SK-N-SH (cell line): ENCODE data around the gene MCM3AP. TPM values are rescaled to one million over a fixed set of nuclear protein-coding genes. Genes with fewer than 3 reads are reported as not detected.

Experiments used
- CTCF ChIA-PET: fragments of 300-600, 350-600 bp; formaldehyde crosslinking; extraction: SDS; loops from one replicate; lab custom pipeline; 2021; lab: Yijun Ruan, JAX
- POLR2A ChIA-PET: fragments of 350-600 bp; sonication (Branson Sonifier 250); formaldehyde crosslinking; extraction: SDS; loops from one replicate; lab custom pipeline; 2020; ENCODE audit warnings: antibody characterized with exemption, inconsistent platforms; lab: Yijun Ruan, JAX
- DNase-seq: peaks from one replicate; pipeline ENCODE4 v3.0.0; 2012
- H2AFZ ChIP-seq: fragments of 200-600 bp; sonication (generic); 2 replicates; pipeline ENCODE4 v1.8.1; 2016; ENCODE audit warnings: antibody characterized with exemption, mild to moderate bottlenecking, low read depth
- H3F3A ChIP-seq: fragments of 200-600 bp; sonication (generic); replicated peaks from 2 replicates; pipeline ENCODE3; 2016; ENCODE audit warnings: antibody characterized with exemption, mild to moderate bottlenecking; ENCODE audit not compliant: insufficient read depth
- H3K27ac ChIP-seq, 2 experiments: fragments of 200-500 bp in 1 of 2; fragments of 200-600 bp in 1 of 2; sonication (Bioruptor generic) in 1 of 2; sonication (generic), shearing (Covaris generic) in 1 of 2; 2 replicates each; pipeline versions ENCODE4 v1.5.1 to v1.6.1; 2014 to 2016; ENCODE audit warnings: low read depth in 2 of 2, inconsistent platforms in 1 of 2, low read length in 1 of 2, mild to moderate bottlenecking in 1 of 2, mixed read lengths in 1 of 2
- H3K27me3 ChIP-seq: fragments of 200-600 bp; sonication (generic), shearing (Covaris generic); 2 replicates; pipeline ENCODE4 v1.6.1; 2016; ENCODE audit warnings: mixed run types; ENCODE audit not compliant: insufficient read depth
- H3K36me3 ChIP-seq, 2 experiments: fragments of 200-500 bp in 1 of 2; fragments of 200-600 bp in 1 of 2; sonication (Bioruptor generic) in 1 of 2; sonication (generic) in 1 of 2; replicated peaks in 1 of 2; 2 replicates each; pipeline versions ENCODE3 to v1.5.1; 2014 to 2016; ENCODE audit warnings: low read length in 1 of 2, mild to moderate bottlenecking in 1 of 2; ENCODE audit not compliant: insufficient read depth in 2 of 2, control insufficient read depth in 1 of 2
- H3K4me1 ChIP-seq, 2 experiments: fragments of 200-500 bp in 1 of 2; fragments of 200-600 bp in 1 of 2; sonication (Bioruptor generic) in 1 of 2; sonication (generic), shearing (Covaris generic) in 1 of 2; 2 replicates each; pipeline versions ENCODE4 v1.5.1 to v1.6.1; 2014 to 2016; ENCODE audit warnings: low read depth in 1 of 2, low read length in 1 of 2, mixed run types in 1 of 2; ENCODE audit not compliant: insufficient read depth in 2 of 2, control insufficient read depth in 1 of 2
- H3K4me2 ChIP-seq: fragments of 200-600 bp; sonication (generic), shearing (Covaris generic); 2 replicates; pipeline ENCODE4 v1.6.1; 2017; ENCODE audit warnings: mixed run types
- H3K4me3 ChIP-seq, 2 experiments: fragments of 200-500 bp in 1 of 2; fragments of 200-600 bp in 1 of 2; sonication (Bioruptor generic) in 1 of 2; sonication (generic), shearing (Covaris generic) in 1 of 2; 2 replicates each; pipeline versions ENCODE4 v1.5.1 to v1.8.1; 2014 to 2016; ENCODE audit warnings: low read depth in 2 of 2, inconsistent platforms in 1 of 2, low read length in 1 of 2, mild to moderate bottlenecking in 1 of 2, mixed read lengths in 1 of 2, moderate library complexity in 1 of 2
- H3K79me2 ChIP-seq: fragments of 200-600 bp; sonication (generic); 2 replicates; pipeline ENCODE4 v1.8.1; 2017; ENCODE audit warnings: mild to moderate bottlenecking; ENCODE audit not compliant: insufficient read depth
- H3K9ac ChIP-seq: fragments of 200-600 bp; sonication (generic); 2 replicates; pipeline ENCODE4 v1.6.1; 2017; ENCODE audit warnings: mixed run types
- H3K9me2 ChIP-seq: fragments of 200-600 bp; sonication (generic); 2 replicates; pipeline ENCODE4 v1.6.1; 2017; ENCODE audit warnings: mixed run types
- H3K9me3 ChIP-seq: fragments of 200-600 bp; sonication (generic); 2 replicates; pipeline ENCODE4 v1.6.1; 2017; ENCODE audit warnings: mixed run types, mild to moderate bottlenecking, moderate library complexity
- H4K20me1 ChIP-seq: fragments of 200-600 bp; sonication (generic); 2 replicates; pipeline ENCODE4 v1.6.1; 2017; ENCODE audit warnings: mild to moderate bottlenecking, mixed run types; ENCODE audit not compliant: insufficient read depth
- CHD2 ChIP-seq: fragments of 150-350 bp; IDR thresholded peaks from 2 replicates; pipeline ENCODE4 v1.6.1; 2018; ENCODE audit warnings: low read length; ENCODE audit not compliant: partially characterized antibody
- ELF1 ChIP-seq: IDR thresholded peaks from 2 replicates; pipeline ENCODE4 v1.4.0; 2012
- EP300 ChIP-seq, 2 experiments: IDR thresholded peaks; 2 replicates each; pipeline versions ENCODE4 v1.4.0 to v1.6.1; 2012; ENCODE audit warnings: borderline replicate concordance in 1 of 2, low read depth in 1 of 2, low read length in 1 of 2
- EZH2phosphoT487 ChIP-seq: fragments of 200-600 bp; sonication (generic); IDR thresholded peaks from 2 replicates; pipeline ENCODE4 v1.6.1; 2017; ENCODE audit warnings: low read depth, mixed run types, mild to moderate bottlenecking, antibody characterized with exemption, moderate library complexity, borderline replicate concordance
- GABPA ChIP-seq: IDR thresholded peaks from 2 replicates; pipeline ENCODE4 v1.4.0; 2012; ENCODE audit warnings: low read depth, mild to moderate bottlenecking
- NFIC ChIP-seq: IDR thresholded peaks from 2 replicates; pipeline ENCODE4 v1.4.0; 2012; ENCODE audit warnings: borderline replicate concordance
- NRF1 ChIP-seq: IDR thresholded peaks from 2 replicates; pipeline ENCODE4 v1.6.1; 2012; ENCODE audit warnings: low read depth, mild to moderate bottlenecking, low read length
- REST ChIP-seq: IDR thresholded peaks from 2 replicates; pipeline ENCODE4 v1.6.1; 2012; ENCODE audit warnings: mild to moderate bottlenecking, low read depth, low read length, moderate library complexity
- SIN3A ChIP-seq: IDR thresholded peaks from 2 replicates; pipeline ENCODE4 v1.6.1; 2012; ENCODE audit warnings: low read depth, mild to moderate bottlenecking, low read length, moderate library complexity, borderline replicate concordance
- TAF1 ChIP-seq: IDR thresholded peaks from 2 replicates; pipeline ENCODE4 v1.6.1; 2012; ENCODE audit warnings: low read depth, mild to moderate bottlenecking, low read length, moderate library complexity, borderline replicate concordance
- TEAD4 ChIP-seq: IDR thresholded peaks from 2 replicates; pipeline ENCODE4 v1.4.0; 2012; ENCODE audit warnings: mild to moderate bottlenecking, borderline replicate concordance; ENCODE audit not compliant: insufficient read depth
- YY1 ChIP-seq: IDR thresholded peaks from 2 replicates; pipeline ENCODE4 v1.4.0; 2012; ENCODE audit warnings: low read depth, mild to moderate bottlenecking
- WGBS: methylation state at CpG from one replicate; pipeline ENCODE4 v1.1.6; 2017; ENCODE audit warnings: low lambda C conversion rate; 5-methylcytosine and 5-hydroxymethylcytosine counted together
- polyA plus RNA-seq, 3 experiments: library from polyadenylated mRNA; depleted of rRNA; stranded (reverse); fragments of >200 nt; gene quantifications; 2 replicates each; pipeline ENCODE4 v1.2.3, GENCODE V29; 2012
- TF ChIP-seq, protein P1 (sequence below): fragments of 150-350 bp; IDR thresholded peaks from 2 replicates; pipeline ENCODE4 v1.6.1; 2017; ENCODE audit warnings: antibody characterized with exemption, low read length, low read depth, borderline replicate concordance
- TF ChIP-seq, protein P2 (sequence below): IDR thresholded peaks from 2 replicates; pipeline ENCODE4; 2012

The MCM3AP gene
- polyA plus RNA-seq, 1 of the 3 experiments (the other 2 are of a cell fraction), result 42.9 TPM

DNA sequence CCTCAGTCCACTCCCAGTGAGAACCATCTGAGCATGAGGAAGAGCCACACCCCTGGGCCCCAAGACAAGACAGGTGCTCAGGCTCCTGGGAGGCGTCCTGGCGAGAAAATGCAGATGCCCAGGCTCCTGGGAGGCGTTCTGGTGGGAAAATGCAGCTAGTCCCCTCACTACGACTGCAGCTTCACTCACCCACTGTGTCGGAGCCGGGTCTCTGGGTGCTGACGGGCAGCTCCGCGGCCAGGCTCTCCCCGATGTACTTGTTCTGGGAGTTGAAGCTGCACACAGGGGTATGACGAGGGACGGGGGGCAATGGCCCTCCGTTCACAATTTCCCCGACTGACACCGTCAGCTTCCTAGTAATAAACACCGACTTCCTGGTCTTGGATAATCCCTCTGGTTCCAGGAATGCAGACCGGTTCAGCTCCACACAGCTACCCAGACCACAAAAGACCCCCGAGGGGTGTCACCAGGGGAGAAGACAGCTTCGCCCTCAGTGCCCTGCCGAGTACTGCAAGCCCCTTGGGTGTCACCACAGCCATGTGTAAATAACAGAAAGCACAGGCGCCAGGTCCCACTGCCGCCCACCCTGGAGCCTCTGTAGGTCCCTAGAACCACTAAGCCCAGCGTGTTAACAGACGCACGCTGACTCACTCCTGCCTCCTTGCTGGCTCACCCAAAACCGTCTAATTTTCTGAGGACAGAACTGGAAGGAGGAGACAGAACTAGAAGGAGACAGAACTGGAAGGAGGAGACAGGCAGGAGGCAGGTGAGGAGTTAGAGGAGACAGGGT lies 19.5 kb downstream of the MCM3AP start (continued):
- TF ChIP-seq, protein P1, sequence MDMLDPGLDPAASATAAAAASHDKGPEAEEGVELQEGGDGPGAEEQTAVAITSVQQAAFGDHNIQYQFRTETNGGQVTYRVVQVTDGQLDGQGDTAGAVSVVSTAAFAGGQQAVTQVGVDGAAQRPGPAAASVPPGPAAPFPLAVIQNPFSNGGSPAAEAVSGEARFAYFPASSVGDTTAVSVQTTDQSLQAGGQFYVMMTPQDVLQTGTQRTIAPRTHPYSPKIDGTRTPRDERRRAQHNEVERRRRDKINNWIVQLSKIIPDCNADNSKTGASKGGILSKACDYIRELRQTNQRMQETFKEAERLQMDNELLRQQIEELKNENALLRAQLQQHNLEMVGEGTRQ, result no peak
- TF ChIP-seq YY1 (no peak), CHD2 (no peak), ELF1 (no peak)

DNA sequence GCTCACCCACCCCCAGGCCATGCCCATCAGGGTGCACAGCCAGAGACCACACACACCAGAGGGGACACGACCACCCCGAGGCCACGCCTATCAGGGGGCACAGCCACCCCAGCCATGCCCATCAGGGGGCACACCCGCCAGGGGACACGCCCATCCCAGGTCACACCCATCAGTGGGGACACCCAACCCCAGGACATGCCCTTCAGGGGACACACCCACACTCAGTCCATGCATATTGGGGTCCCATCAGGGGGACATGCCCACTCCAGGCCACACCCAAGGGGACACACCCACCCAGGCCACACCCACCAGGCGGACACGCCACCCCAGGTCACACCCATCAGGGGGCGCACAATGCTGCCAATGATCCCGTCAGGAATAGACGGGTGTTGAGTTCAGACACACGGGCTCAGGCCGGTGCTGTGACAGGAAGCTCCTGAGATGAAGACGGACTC lies 20.7 kb downstream of the MCM3AP start:
- Histone ChIP-seq H3K4me1 (no peaks in the 10 kb centered on the region), H3K9ac (no peak overlapping the region), H3K4me2 (no peak overlapping the region), H3K36me3 (peaks cover 45 to 67% of the 10 kb centered on the region in 2 experiments), H3K9me2 (no peaks in the 10 kb centered on the region), H3F3A (no peaks in the 10 kb centered on the region), H3K27ac (no peak overlapping the region), H2AFZ (no peak overlapping the region), H4K20me1 (no peaks in the 10 kb centered on the region), H3K9me3 (no peaks in the 10 kb centered on the region), H3K27me3 (no peaks in the 10 kb centered on the region), H3K4me3 (no peak overlapping the region), H3K79me2 (no peaks in the 10 kb centered on the region; the same call in 1 of the 2 replicates)
- no peak for TF ChIP-seq SIN3A
- TF ChIP-seq ELF1, result no peak
- TF ChIP-seq EZH2phosphoT487, result no peak
- TF ChIP-seq EP300 (IDR thresholded peaks at IDR 0.05; ENCODE audit: borderline replicate concordance in 1 of 2, low read depth in 1 of 2, low read length in 1 of 2), result no peak
- TF ChIP-seq GABPA, result no peak
- TF ChIP-seq CHD2, result no peak
- TF ChIP-seq, protein P2, sequence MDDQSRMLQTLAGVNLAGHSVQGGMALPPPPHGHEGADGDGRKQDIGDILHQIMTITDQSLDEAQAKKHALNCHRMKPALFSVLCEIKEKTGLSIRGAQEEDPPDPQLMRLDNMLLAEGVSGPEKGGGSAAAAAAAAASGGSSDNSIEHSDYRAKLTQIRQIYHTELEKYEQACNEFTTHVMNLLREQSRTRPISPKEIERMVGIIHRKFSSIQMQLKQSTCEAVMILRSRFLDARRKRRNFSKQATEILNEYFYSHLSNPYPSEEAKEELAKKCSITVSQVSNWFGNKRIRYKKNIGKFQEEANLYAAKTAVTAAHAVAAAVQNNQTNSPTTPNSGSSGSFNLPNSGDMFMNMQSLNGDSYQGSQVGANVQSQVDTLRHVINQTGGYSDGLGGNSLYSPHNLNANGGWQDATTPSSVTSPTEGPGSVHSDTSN, result no peak
- no peak for TF ChIP-seq NFIC
- TF ChIP-seq REST, result no peak
- TF ChIP-seq TEAD4, result no peak
- no peak for TF ChIP-seq TAF1
- no peak for TF ChIP-seq NRF1
- TF ChIP-seq YY1, result no peak
- 98% methylated on average over 8 of the region's 13 CpGs for WGBS
- CTCF ChIA-PET, result no interaction called here
- POLR2A ChIA-PET, result no interaction called here
- peak; percentile 47 for DNase-seq
